HUES48 (cell line): ENCODE measurements around the gene MKNK1.

Experiments used
- H3K27ac ChIP-seq: one replicate; pipeline ENCODE4 v1.7.0; 2013; ENCODE audit warnings: low read depth, low read length, inconsistent platforms
- H3K27me3 ChIP-seq: 2 replicates; pipeline ENCODE4 v1.6.1; 2013; ENCODE audit warnings: mild to moderate bottlenecking, low read length; ENCODE audit not compliant: control insufficient read depth, insufficient read depth
- H3K36me3 ChIP-seq: 2 replicates; pipeline ENCODE4 v1.6.1; 2013; ENCODE audit warnings: low read length; ENCODE audit not compliant: control insufficient read depth, insufficient read depth
- H3K4me1 ChIP-seq: 2 replicates; pipeline ENCODE4 v1.6.1; 2013; ENCODE audit warnings: mild to moderate bottlenecking, low read length; ENCODE audit not compliant: control insufficient read depth, insufficient read depth
- H3K4me3 ChIP-seq: 2 replicates; pipeline ENCODE4 v1.5.1; 2013; ENCODE audit warnings: mild to moderate bottlenecking, low read depth, low read length
- H3K9ac ChIP-seq: 2 replicates; pipeline ENCODE4 v1.6.1; 2013; ENCODE audit warnings: mild to moderate bottlenecking, low read depth, low read length, moderate library complexity
- H3K9me3 ChIP-seq: 2 replicates; pipeline ENCODE4 v1.6.1; 2013; ENCODE audit warnings: low read length; ENCODE audit not compliant: control insufficient read depth, insufficient read depth

The MKNK1 gene

GRCh38 chr1:46517932-46518498 lies 86.1 kb downstream of the MKNK1 start:
- Histone ChIP-seq H3K4me3 (no peak overlapping the region), H3K9ac (no peak overlapping the region), H3K27ac (no peak overlapping the region), H3K27me3 (peaks cover 80% of the 10 kb centered on the region), H3K4me1 (peaks cover 47% of the 10 kb centered on the region), H3K36me3 (no peaks in the 10 kb centered on the region), H3K9me3 (no peaks in the 10 kb centered on the region)

- peaks cover 78% of the 10 kb centered on the region for H3K27me3 ChIP-seq
- no peak overlapping the region for H3K9ac ChIP-seq
- no peaks in the 10 kb centered on the region for H3K36me3 ChIP-seq
- H3K27ac ChIP-seq = no peak overlapping the region
- H3K4me1 ChIP-seq = peaks cover 38% of the 10 kb centered on the region
- H3K4me3 ChIP-seq = peak overlapping the region; percentile 22
- H3K9me3 ChIP-seq = no peaks in the 10 kb centered on the region
These were observed 87.0 kb downstream of the MKNK1 start for GRCh38 chr1:46517010-46517600.

DNA sequence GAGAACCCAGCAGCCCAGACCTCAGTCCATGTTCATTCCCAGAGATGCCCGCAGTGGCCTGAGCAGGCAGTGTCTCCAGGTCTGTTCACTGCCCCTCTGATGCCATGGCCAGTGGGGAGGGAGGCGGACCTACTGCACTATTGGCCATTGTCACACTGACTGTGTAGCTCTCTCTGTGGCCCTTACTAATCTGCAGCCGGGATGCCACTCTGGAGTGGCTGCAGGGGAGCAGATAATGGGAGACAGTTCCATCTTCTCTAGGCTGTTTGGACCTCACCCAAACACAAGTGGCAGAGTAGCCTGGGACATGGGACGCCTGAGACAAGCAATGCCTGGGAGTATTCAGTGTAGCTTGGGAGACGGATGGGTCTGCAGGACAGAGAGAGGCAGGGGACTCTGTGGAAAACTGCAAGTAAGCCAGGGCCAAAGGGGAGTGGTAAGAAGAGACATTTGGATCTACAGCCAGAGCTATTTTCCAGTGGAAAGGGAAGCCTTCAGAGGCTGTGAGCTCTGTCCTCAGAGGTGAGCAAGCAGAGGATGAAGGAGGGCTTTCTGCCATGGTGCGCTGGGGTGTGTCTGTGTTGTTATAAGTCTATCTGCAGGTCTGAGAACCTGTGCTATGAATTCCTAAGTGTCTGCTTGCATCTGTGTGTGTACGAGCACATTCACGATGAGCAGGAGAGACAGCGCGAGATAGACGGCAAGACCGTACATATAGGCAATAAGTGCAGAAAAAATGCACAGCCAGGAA lies 87.7 kb downstream of the MKNK1 start:
- H3K27ac ChIP-seq = no peak overlapping the region
- peaks cover 71% of the 10 kb centered on the region for H3K27me3 ChIP-seq
- no peak overlapping the region for H3K9ac ChIP-seq
- no peaks in the 10 kb centered on the region for H3K36me3 ChIP-seq
- peaks cover 32% of the 10 kb centered on the region for H3K4me1 ChIP-seq
- H3K9me3 ChIP-seq = no peaks in the 10 kb centered on the region
- peak overlapping the region; percentile 22; the same call in 1 of the 2 replicates for H3K4me3 ChIP-seq

- H3K27ac ChIP-seq = no peak overlapping the region
- H3K27me3 ChIP-seq = peaks cover 65% of the 10 kb centered on the region
- H3K9me3 ChIP-seq = no peaks in the 10 kb centered on the region
- H3K4me3 ChIP-seq = no peak overlapping the region
- peaks cover 34% of the 10 kb centered on the region for H3K4me1 ChIP-seq
- H3K36me3 ChIP-seq = no peaks in the 10 kb centered on the region
- no peak overlapping the region for H3K9ac ChIP-seq
These were observed 88.5 kb downstream of the MKNK1 start for GRCh38 chr1:46515576-46515975.

DNA sequence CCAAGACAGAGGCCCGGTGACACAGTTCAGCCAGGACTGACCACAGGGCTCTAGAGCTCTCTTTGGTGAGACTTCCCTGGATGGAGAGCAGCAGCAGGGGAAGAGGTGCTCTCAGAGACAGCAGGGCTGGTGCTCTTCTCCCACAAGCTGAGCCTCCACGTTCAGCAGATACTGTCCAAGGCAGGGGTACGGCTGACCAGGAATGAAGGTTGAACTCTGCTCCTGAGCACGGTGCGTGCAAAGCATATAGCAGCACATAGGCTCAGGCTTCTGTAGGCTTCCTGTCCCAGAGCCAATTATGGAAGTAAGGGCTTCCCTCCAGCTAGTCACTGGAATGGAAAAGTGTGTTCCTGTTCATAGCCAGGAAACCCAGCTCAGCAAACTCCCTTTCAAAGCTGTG lies 90.5 kb downstream of the MKNK1 start:
- no peaks in the 10 kb centered on the region for H3K9me3 ChIP-seq
- no peaks in the 10 kb centered on the region for H3K36me3 ChIP-seq
- no peak overlapping the region for H3K4me3 ChIP-seq
- H3K27ac ChIP-seq = no peak overlapping the region
- H3K4me1 ChIP-seq = peaks cover 24% of the 10 kb centered on the region
- no peak overlapping the region for H3K9ac ChIP-seq
- H3K27me3 ChIP-seq = peaks cover 52% of the 10 kb centered on the region

- Histone ChIP-seq H3K27ac (no peak overlapping the region), H3K4me3 (no peak overlapping the region), H3K36me3 (no peaks in the 10 kb centered on the region), H3K27me3 (peaks cover 45% of the 10 kb centered on the region), H3K9me3 (no peaks in the 10 kb centered on the region), H3K9ac (no peak overlapping the region), H3K4me1 (peaks cover 20% of the 10 kb centered on the region)
These were observed 91.3 kb downstream of the MKNK1 start for GRCh38 chr1:46512792-46513190.

DNA sequence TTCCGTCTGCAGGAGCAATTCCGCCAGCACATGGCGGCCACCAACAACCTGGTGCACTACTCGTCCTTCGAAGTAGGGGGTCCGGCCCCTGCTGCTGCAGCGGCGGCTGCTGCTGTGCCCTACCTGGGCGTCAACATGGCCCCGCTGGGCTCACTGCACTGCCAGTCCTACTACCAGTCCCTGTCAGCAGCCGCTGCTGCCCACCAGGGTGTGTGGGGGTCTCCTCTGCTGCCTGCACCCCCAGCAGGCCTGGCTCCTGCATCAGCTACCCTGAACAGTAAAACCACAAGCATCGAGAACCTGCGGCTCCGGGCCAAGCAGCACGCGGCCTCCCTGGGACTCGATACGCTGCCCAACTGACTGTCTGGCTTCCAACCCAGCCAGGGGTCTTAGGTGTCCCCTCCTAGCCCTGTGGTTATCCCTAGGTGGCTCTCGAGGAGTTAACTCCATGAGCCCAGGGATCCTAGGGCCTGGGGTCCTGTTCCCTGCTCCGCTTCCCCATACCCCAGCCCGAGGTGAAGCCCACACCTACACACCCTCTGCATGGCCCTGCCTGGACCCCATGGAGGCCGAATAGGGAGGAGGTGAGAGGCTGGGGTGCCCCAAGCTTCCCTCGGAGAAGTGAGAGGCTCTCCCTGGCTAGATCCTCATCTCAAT lies 91.8 kb downstream of the MKNK1 start:
- H3K4me1 ChIP-seq = peaks cover 17% of the 10 kb centered on the region
- peaks cover 43% of the 10 kb centered on the region for H3K27me3 ChIP-seq
- no peak overlapping the region for H3K9ac ChIP-seq
- H3K4me3 ChIP-seq = no peak overlapping the region
- H3K9me3 ChIP-seq = no peaks in the 10 kb centered on the region
- no peaks in the 10 kb centered on the region for H3K36me3 ChIP-seq
- no peak overlapping the region for H3K27ac ChIP-seq

GRCh38 chr1:46510998-46511365 lies 93.1 kb downstream of the MKNK1 start:
- peaks cover 6% of the 10 kb centered on the region; the same call in 1 of the 2 replicates for H3K4me1 ChIP-seq
- no peaks in the 10 kb centered on the region for H3K9me3 ChIP-seq
- no peak overlapping the region for H3K4me3 ChIP-seq
- no peaks in the 10 kb centered on the region for H3K36me3 ChIP-seq
- no peak overlapping the region for H3K9ac ChIP-seq
- peaks cover 34% of the 10 kb centered on the region for H3K27me3 ChIP-seq
- no peak overlapping the region for H3K27ac ChIP-seq

DNA sequence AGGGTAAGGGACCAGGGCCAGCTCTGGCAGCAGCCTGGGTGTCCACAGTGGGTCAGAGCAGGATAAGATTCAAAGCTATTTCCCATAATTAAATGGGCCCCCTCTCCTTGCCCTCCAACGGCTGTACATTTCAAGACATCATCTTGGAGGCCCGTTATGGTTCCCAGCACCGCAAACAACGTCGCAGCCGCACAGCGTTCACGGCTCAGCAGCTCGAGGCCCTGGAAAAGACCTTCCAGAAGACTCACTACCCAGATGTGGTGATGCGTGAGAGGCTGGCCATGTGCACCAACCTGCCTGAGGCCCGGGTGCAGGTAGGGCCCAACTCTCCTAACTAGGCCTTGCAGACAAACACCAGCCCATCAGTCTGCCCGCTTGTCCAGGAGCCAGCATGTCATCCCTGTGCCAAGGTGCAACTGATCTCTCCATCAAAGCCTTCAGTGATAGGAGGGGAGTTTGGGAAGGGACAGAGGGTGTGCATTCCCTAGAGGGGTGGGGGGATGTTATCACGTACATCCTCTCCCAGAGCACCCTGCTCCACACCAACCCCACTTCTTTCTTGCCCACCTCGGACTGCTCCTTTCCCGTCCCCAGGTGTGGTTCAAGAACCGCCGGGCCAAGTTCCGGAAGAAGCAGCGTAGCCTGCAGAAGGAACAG lies 93.6 kb downstream of the MKNK1 start:
- Histone ChIP-seq H3K4me1 (peaks cover 6% of the 10 kb centered on the region; the same call in 1 of the 2 replicates), H3K9me3 (no peaks in the 10 kb centered on the region), H3K36me3 (no peaks in the 10 kb centered on the region), H3K4me3 (no peak overlapping the region), H3K27me3 (peaks cover 28% of the 10 kb centered on the region), H3K27ac (no peak overlapping the region), H3K9ac (no peak overlapping the region)

GRCh38 chr1:46508757-46509156 lies 95.3 kb downstream of the MKNK1 start:
- peaks cover 16% of the 10 kb centered on the region for H3K27me3 ChIP-seq

More at GRCh38 chr1:46508757-46509156, 95.3 kb downstream of the MKNK1 start:
- Histone ChIP-seq H3K27ac (no peak overlapping the region), H3K9me3 (no peaks in the 10 kb centered on the region), H3K4me1 (peaks cover 6% of the 10 kb centered on the region; the same call in 1 of the 2 replicates), H3K4me3 (no peak overlapping the region), H3K36me3 (no peaks in the 10 kb centered on the region), H3K9ac (no peak overlapping the region)
